ENCODE measurements around the gene SPCS2.

GRCh38 chr11:74925281-74925680 is 23.8 kb upstream of the SPCS2 start:
- TF ChIP-seq YY1 (IDR thresholded peaks at IDR 0.05; ENCODE audit: low read depth) = no peak
- TF ChIP-seq CHD2 (IDR thresholded peaks at IDR 0.05; ENCODE audit: low read length, partially characterized antibody) = no peak
- no peak for TF ChIP-seq CTCF (IDR thresholded peaks at IDR 0.05)
- TF ChIP-seq REST (IDR thresholded peaks at IDR 0.05; ENCODE audit: low read depth, low read length) = no peak
- no peak for TF ChIP-seq TEAD4 (IDR thresholded peaks at IDR 0.05; ENCODE audit: borderline replicate concordance, insufficient read depth)
- TF ChIP-seq SMC3 (IDR thresholded peaks at IDR 0.05; ENCODE audit: low read depth, low read length) = no peak
